GM18498 (cell line): ENCODE measurements around the gene ABI2.
"Not testable (repeated sequence)": the region's sequence is repeated elsewhere in the genome, so short reads cannot be mapped to it uniquely, and the experiment has no call there.

Experiments
- ATAC-seq: cut with Tn5 transposase; IDR thresholded peaks from one replicate; pipeline ENCODE4 v1.9.1; 2021; ENCODE audit warnings: mild to moderate bottlenecking, moderate library complexity; ENCODE audit not compliant: unreplicated experiment

Gene ABI2

GRCh38 chr2:203354966-203355365 is 26.8 kb downstream of the ABI2 start:
- no peak for ATAC-seq

- no peak for ATAC-seq
Measured at GRCh38 chr2:203359450-203359849, 31.3 kb downstream of the ABI2 start.

- no peak for ATAC-seq
Measured at GRCh38 chr2:203360833-203361430, 32.7 kb downstream of the ABI2 start.

- ATAC-seq, result no peak
Measured at GRCh38 chr2:203361495-203361894, 33.3 kb downstream of the ABI2 start.

- ATAC-seq, result no peak
Measured at GRCh38 chr2:203361922-203362321, 33.7 kb downstream of the ABI2 start.

GRCh38 chr2:203366639-203367466 is 38.7 kb downstream of the ABI2 start:
- ATAC-seq, result no peak

- ATAC-seq, result not testable (repeated sequence)
Measured at GRCh38 chr2:203372706-203373105, 44.5 kb downstream of the ABI2 start.

GRCh38 chr2:203376173-203376572 is 48.0 kb downstream of the ABI2 start:
- ATAC-seq, result no peak

- no peak for ATAC-seq
Measured at GRCh38 chr2:203379156-203379555, 51.0 kb downstream of the ABI2 start.

GRCh38 chr2:203383038-203383437 is 54.8 kb downstream of the ABI2 start:
- ATAC-seq, result no peak

- not testable (repeated sequence) for ATAC-seq
Measured at GRCh38 chr2:203388153-203388552, 60.0 kb downstream of the ABI2 start.

- ATAC-seq, result no peak
Measured at GRCh38 chr2:203394519-203395227, 66.5 kb downstream of the ABI2 start.

GRCh38 chr2:203395858-203396257 is 67.7 kb downstream of the ABI2 start:
- ATAC-seq, result no peak

- no peak for ATAC-seq
Measured at GRCh38 chr2:203396667-203397066, 68.5 kb downstream of the ABI2 start.

GRCh38 chr2:203399031-203399430 is 70.8 kb downstream of the ABI2 start:
- no peak for ATAC-seq

GRCh38 chr2:203400805-203401585 is 72.8 kb downstream of the ABI2 start:
- ATAC-seq, result no peak

GRCh38 chr2:203404996-203405395 is 76.8 kb downstream of the ABI2 start:
- no peak for ATAC-seq

- no peak for ATAC-seq
Measured at GRCh38 chr2:203407496-203407895, 79.3 kb downstream of the ABI2 start.

GRCh38 chr2:203412546-203413331 is 84.5 kb downstream of the ABI2 start:
- no peak for ATAC-seq

- no peak for ATAC-seq
Measured at GRCh38 chr2:203413796-203414195, 85.6 kb downstream of the ABI2 start.
